ENCODE measurements around the gene CCDC146.

GRCh38 chr7:77289387-77289786 is 167.0 kb downstream of the CCDC146 start:
- TF ChIP-seq, protein P1, sequence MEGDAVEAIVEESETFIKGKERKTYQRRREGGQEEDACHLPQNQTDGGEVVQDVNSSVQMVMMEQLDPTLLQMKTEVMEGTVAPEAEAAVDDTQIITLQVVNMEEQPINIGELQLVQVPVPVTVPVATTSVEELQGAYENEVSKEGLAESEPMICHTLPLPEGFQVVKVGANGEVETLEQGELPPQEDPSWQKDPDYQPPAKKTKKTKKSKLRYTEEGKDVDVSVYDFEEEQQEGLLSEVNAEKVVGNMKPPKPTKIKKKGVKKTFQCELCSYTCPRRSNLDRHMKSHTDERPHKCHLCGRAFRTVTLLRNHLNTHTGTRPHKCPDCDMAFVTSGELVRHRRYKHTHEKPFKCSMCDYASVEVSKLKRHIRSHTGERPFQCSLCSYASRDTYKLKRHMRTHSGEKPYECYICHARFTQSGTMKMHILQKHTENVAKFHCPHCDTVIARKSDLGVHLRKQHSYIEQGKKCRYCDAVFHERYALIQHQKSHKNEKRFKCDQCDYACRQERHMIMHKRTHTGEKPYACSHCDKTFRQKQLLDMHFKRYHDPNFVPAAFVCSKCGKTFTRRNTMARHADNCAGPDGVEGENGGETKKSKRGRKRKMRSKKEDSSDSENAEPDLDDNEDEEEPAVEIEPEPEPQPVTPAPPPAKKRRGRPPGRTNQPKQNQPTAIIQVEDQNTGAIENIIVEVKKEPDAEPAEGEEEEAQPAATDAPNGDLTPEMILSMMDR (IDR thresholded peaks at IDR 0.05): no peak
- no peak for TF ChIP-seq POLR2A (IDR thresholded peaks at IDR 0.05)
